ENCODE data around the gene MRPL18. TPM values are rescaled to one million over a fixed set of nuclear protein-coding genes. Genes with fewer than 3 reads are reported as not detected.
A peak's percentile ranks its signal among the peaks of the same experiment; 100 is the strongest.

The MRPL18 gene
- 47.8 and 50.6 TPM in 2 replicates for total RNA-seq

GRCh38 chr6:159790149-159790955 lies at the start of gene MRPL18:
TSS of gene MRPL18 (plus strand) at chr6:159790467. CDS start at chr6:159790588, 121 bp downstream.

GRCh38 chr6:159761873-159762680 lies 28.2 kb upstream of the MRPL18 start, which contains the start of gene ACAT2:
TSS of gene ACAT2 (plus strand) at chr6:159762045. CDS start at chr6:159762088, 43 bp downstream.

GRCh38 chr6:159789377-159790148 lies 704 bp upstream of the MRPL18 start, which contains the start of gene TCP1:
TSS of gene TCP1 (minus strand) at chr6:159789602. CDS start at chr6:159789468, 134 bp downstream.

GRCh38 chr6:159800141-159800865 lies 10.0 kb downstream of the MRPL18 start, which contains the start of gene PNLDC1:
TSS of gene PNLDC1 (plus strand) at chr6:159800276. CDS start at chr6:159800308, 32 bp downstream.

Small RNA genes within 50 kb of the gene (small RNA-seq; reads per million reads assigned to genes)
- 1,190 reads per million, percentile 99 among the genes with 10 or more reads in this experiment for gene SNORA20
- not detected for gene SNORA29

Other genes starting within 250 kb of the MRPL18 start
- 642 and 1,435 TPM in 2 replicates for gene SOD2, start 97.2 kb upstream of the MRPL18 start, total RNA-seq
- gene WTAP, start 63.0 kb upstream of the MRPL18 start, total RNA-seq = 104 and 147 TPM in 2 replicates
- gene ACAT2, start 28.4 kb upstream of the MRPL18 start, total RNA-seq = 50.0 and 66.7 TPM in 2 replicates
- 166 and 178 TPM in 2 replicates for gene TCP1, start 865 bp upstream of the MRPL18 start, total RNA-seq
- gene PNLDC1, start 9.8 kb downstream of the MRPL18 start, total RNA-seq = 0.81 and 1.2 TPM in 2 replicates
- gene MAS1, start 100.5 kb downstream of the MRPL18 start, total RNA-seq = not detected in 2 replicates
- 95.2 and 115 TPM in 2 replicates for gene IGF2R, start 178.6 kb downstream of the MRPL18 start, total RNA-seq